Activated CD4-positive, alpha-beta T cell treated with anti-CD3 and anti-CD28 coated beads for 36 hours (primary cell): ENCODE data around the gene TREH. TPM values are rescaled to one million over a fixed set of nuclear protein-coding genes. Genes with fewer than 3 reads are reported as not detected.

Source experiments
- ATAC-seq: fragments of 200-7000 bp; cut with Tn5 transposase; one replicate; pipeline ENCODE4 v1.10.0; 2021; ENCODE audit warnings: mild to moderate bottlenecking, moderate library complexity
- CTCF ChIA-PET: fragments of 350-600 bp; sonication (Branson Sonifier 250); formaldehyde crosslinking; loops from one replicate; lab custom pipeline; 2021; ENCODE audit warnings: antibody characterized with exemption; lab: Charles Lee
- POLR2A ChIA-PET: fragments of 350-600 bp; sonication (Branson Sonifier 250); formaldehyde crosslinking; loops from one replicate; lab custom pipeline; 2021; ENCODE audit warnings: antibody characterized with exemption, inconsistent platforms; lab: Charles Lee
- DNase-seq: peaks from one replicate; pipeline ENCODE4 v3.0.0-alpha.2; 2020
- H3K27ac Mint-ChIP-seq: one replicate; pipeline ENCODE4 v1.8.0; 2021; ENCODE audit warnings: mixed read lengths
- H3K27me3 Mint-ChIP-seq: one replicate; pipeline ENCODE4 v1.8.0; 2021; ENCODE audit warnings: mixed read lengths
- H3K36me3 Mint-ChIP-seq: one replicate; pipeline ENCODE4 v1.8.0; 2021; ENCODE audit warnings: low read depth, mixed read lengths
- H3K4me1 Mint-ChIP-seq: one replicate; pipeline ENCODE4 v1.8.0; 2021; ENCODE audit warnings: mixed read lengths
- H3K4me3 Mint-ChIP-seq: one replicate; pipeline ENCODE4 v1.8.0; 2021; ENCODE audit warnings: mild to moderate bottlenecking, moderate library complexity, mixed read lengths
- H3K9me3 Mint-ChIP-seq: one replicate; pipeline ENCODE4 v1.8.0; 2021; ENCODE audit warnings: low read depth, mixed read lengths
- intact Hi-C, 2 experiments: fragments of 100-400 bp; cut with DNase I in 1 of 2; cut with micrococcal nuclease in 1 of 2; formaldehyde crosslinking; loops; one replicate each; pipeline versions ENCODE4 v1.14.2 to v1.15.1; 2022 to 2024; cut with DNase I, micrococcal nuclease
- microRNA-seq: library from miRNA; unstranded; fragments of <30 nt; microRNA quantifications from one replicate; pipeline ENCODE4 v1.2.0, GENCODE V29; 2021; ENCODE audit warnings: borderline replicate concordance
- total RNA-seq, 2 experiments: library from RNA; stranded (reverse); gene quantifications; one replicate each; pipeline ENCODE4 v1.2.3, GENCODE V29; 2021

Gene TREH
- total RNA-seq, 2 experiments from 2014 or later, result not detected

- intact Hi-C loops, result loop anchor here (2.0 to 5.0 kb wide), 2 partner anchors 37 kb away; partner anchors contain the start of gene ARCN1 (in 2 of the 2)
- H3K4me3 Mint-ChIP-seq, result peak overlapping the region; percentile 72
- H3K4me1 Mint-ChIP-seq, result peaks cover 21% of the 10 kb centered on the region
- H3K36me3 Mint-ChIP-seq, result no peaks in the 10 kb centered on the region
- DNase-seq (peak; percentile 56), ATAC-seq (peak; percentile 18)
- ChIA-PET POLR2A (interaction anchor here (0.5 to 3.6 kb wide), 3 partner anchors 12 to 35 kb away, joined by 3 to 12 read pairs (median 5); no protein-coding TSS in a partner anchor), CTCF (interaction anchor here (0.6 to 3.2 kb wide), 18 partner anchors 9 to 543 kb away, joined by 3 to 28 read pairs (median 4); partner anchors contain the start of genes KMT2A and VPS11)
- H3K9me3 Mint-ChIP-seq, result no peaks in the 10 kb centered on the region
- H3K27ac Mint-ChIP-seq, result peak overlapping the region; percentile 68
- H3K27me3 Mint-ChIP-seq, result peaks cover 14% of the 10 kb centered on the region
Measured at GRCh38 chr11:118609380-118610224, 69.8 kb downstream of the TREH start.

DNA sequence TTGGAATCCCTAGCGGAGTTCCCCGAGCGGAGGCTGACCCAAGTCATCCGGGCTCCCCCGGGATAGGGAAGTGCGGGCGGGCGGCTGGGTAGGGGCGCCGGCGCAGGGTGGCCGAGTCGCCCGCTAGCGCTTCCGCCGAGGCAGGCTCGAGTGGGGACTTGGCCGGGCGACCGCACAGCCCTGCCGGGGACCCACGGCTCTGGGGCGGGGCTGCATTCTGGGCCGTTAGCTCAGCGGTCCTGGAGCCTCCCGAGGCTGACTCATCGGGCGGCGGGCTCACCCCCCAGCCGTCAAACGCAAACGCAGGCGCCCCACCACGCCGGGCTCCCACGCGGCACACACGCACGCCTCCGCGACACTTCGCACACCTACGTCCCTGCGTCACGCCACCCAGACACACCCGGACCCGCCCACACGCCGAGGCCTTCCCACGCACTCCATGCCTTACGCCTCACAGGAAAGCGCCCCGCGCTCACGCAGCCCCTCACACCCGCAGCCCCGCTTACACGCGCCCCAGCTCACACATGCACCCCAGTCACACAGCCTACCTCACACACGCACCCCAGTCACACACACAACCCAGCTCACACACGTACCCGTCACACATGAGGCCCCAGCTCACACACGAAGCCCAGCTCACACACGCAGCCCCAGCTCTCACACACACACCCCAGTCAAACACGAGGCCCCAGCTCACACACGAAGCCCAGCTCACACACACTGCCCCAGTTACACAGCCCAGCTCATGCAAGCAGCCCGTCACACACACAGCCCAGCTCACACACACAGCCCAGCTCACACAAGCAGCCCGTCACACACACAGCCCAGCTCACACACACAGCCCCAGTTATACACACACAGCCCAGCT, 70.9 kb downstream of the TREH start:
- H3K36me3 Mint-ChIP-seq, result no peaks in the 10 kb centered on the region
- DNase-seq (peak; percentile 82), ATAC-seq (peak; percentile 63)
- intact Hi-C loops, result loop anchor here (2.0 to 5.0 kb wide), 2 partner anchors 36 kb away; partner anchors contain the start of gene ARCN1 (in 2 of the 2)
- H3K27ac Mint-ChIP-seq, result peak overlapping the region; percentile 68
- no peaks in the 10 kb centered on the region for H3K9me3 Mint-ChIP-seq
- H3K4me1 Mint-ChIP-seq, result peaks cover 21% of the 10 kb centered on the region
- ChIA-PET POLR2A (interaction anchor here (0.5 to 3.6 kb wide), 5 partner anchors 8 to 181 kb away, joined by 3 to 12 read pairs (median 3); no protein-coding TSS in a partner anchor), CTCF (interaction anchor here (0.5 to 3.2 kb wide), 17 partner anchors 9 to 459 kb away, joined by 3 to 28 read pairs (median 4); partner anchors contain the start of gene VPS11)
- peak overlapping the region; percentile 72 for H3K4me3 Mint-ChIP-seq
- H3K27me3 Mint-ChIP-seq, result peaks cover 14% of the 10 kb centered on the region

- Mint-ChIP-seq H3K4me1 (peaks cover 21% of the 10 kb centered on the region), H3K36me3 (no peaks in the 10 kb centered on the region), H3K4me3 (peak within 1 kb of the TSS; percentile 72), H3K9me3 (no peaks in the 10 kb centered on the region), H3K27me3 (peaks cover 14% of the 10 kb centered on the region), H3K27ac (peak within 1 kb of the TSS; percentile 68)
- ChIA-PET CTCF (interaction anchor here (1.0 to 4.3 kb wide), 7 partner anchors 10 to 83 kb away, joined by 3 to 44 read pairs (median 9); no protein-coding TSS in a partner anchor), POLR2A (interaction anchor here (1.1 to 3.6 kb wide), 3 partner anchors 7 to 13 kb away, joined by 3 to 12 read pairs (median 5); no protein-coding TSS in a partner anchor)
- DNase-seq (peak; percentile 61), ATAC-seq (peak; percentile 15)
- intact Hi-C loops, result loop anchor here (2.0 to 5.0 kb wide), 2 partner anchors 35 kb away; partner anchors contain the start of gene ARCN1 (in 2 of the 2)
Measured at GRCh38 chr11:118607401-118608359, 71.8 kb downstream of the TREH start, which contains the start of gene PHLDB1. TSS of gene PHLDB1 (plus strand) at chr11:118607615. CDS start at chr11:118613837, 6,222 bp downstream.

Small RNAs within 50 kb of the gene (microRNA-seq; reads per million reads assigned to microRNA genes)
- gene MIR6716, result not detected

Other genes starting within 250 kb of the TREH start
- 10 to 100 TPM; 64.1 to 67.1 TPM for gene KMT2A, start 243.2 kb downstream of the TREH start, total RNA-seq
- under 1 TPM; 0.21 to 0.59 TPM for gene TTC36, start 152.2 kb downstream of the TREH start, total RNA-seq
- 10 to 100 TPM; 12.2 to 17.4 TPM for gene TMEM25, start 148.5 kb downstream of the TREH start, total RNA-seq
- gene IFT46, start 113.7 kb downstream of the TREH start, total RNA-seq, result 10 to 100 TPM; 18.7 to 25.4 TPM
- 100 to 1,000 TPM; 148 to 154 TPM for gene ARCN1, start 107.2 kb downstream of the TREH start, total RNA-seq
- 1 to 10 TPM; 1.7 to 2.7 TPM for gene PHLDB1, start 72.0 kb downstream of the TREH start, total RNA-seq
- 100 to 1,000 TPM; 175 to 178 TPM for gene DDX6, start 111.5 kb upstream of the TREH start, total RNA-seq
- 10 to 100 TPM; 18.9 to 21.3 TPM for gene CXCR5, start 204.2 kb upstream of the TREH start, total RNA-seq
- gene BCL9L, start 246.3 kb upstream of the TREH start, total RNA-seq, result 10 to 100 TPM; 34.5 to 58.5 TPM